Measurements from ENCODE around the gene GHRHR. TPM values are rescaled to one million over a fixed set of nuclear protein-coding genes. Genes with fewer than 3 reads are reported as not detected.

GHRHR gene
- total and polyA plus RNA-seq, 2 of the 4 experiments (the other 2 are of a cell fraction) = not detected

- CTCF ChIA-PET = interaction anchor here (1.0 kb wide), 1 partner anchor 135 kb away, joined by 4 read pairs; no protein-coding TSS in a partner anchor
- BruUV-seq (replicated peaks) = no TSS peak
- H2BK20ac ChIP-seq (ENCODE audit: low read depth, low read length) = no peak overlapping the region
- DNase-seq (no peak), ATAC-seq (ENCODE audit: low read depth) (no peak)
- peaks cover 19% of the 10 kb centered on the region for H3K27me3 ChIP-seq (ENCODE audit: control insufficient read depth, insufficient read depth, low read length)
- H2BK5ac ChIP-seq (ENCODE audit: low read depth, low read length, poor library complexity, severe bottlenecking) = no peak overlapping the region
- H3K36me3 ChIP-seq (ENCODE audit: control insufficient read depth, insufficient read depth, low read length) = no peaks in the 10 kb centered on the region
- H4K91ac ChIP-seq (ENCODE audit: insufficient read depth, low read depth, low read length) = no peak overlapping the region
- H4K5ac ChIP-seq (ENCODE audit: low read depth, low read length) = no peak overlapping the region
- no peak overlapping the region for H2BK15ac ChIP-seq (ENCODE audit: low read depth, low read length)
- intact Hi-C loops (cut with micrococcal nuclease) = no loop called here
- H2AK9ac ChIP-seq (replicated peaks; ENCODE audit: low read depth, low read length, poor library complexity) = no peak overlapping the region
- H3K56ac ChIP-seq (ENCODE audit: extremely low read depth, insufficient read depth, low read length) = no peak overlapping the region
- in situ Hi-C loops (cut with MboI; ENCODE audit: low sequenced_read_pairs) = no loop called here
- no peak overlapping the region for H3K9ac ChIP-seq (ENCODE audit: low read depth, low read length)
- H3K23ac ChIP-seq (ENCODE audit: low read depth, low read length) = no peak overlapping the region
- H3K79me1 ChIP-seq (ENCODE audit: low read depth in 1 of 2, low read length in 2 of 2) = no peaks in the 10 kb centered on the region
- no peak overlapping the region for H3K27ac ChIP-seq (ENCODE audit: insufficient read depth, low read length)
- H2BK120ac ChIP-seq (ENCODE audit: low read depth, low read length) = no peak overlapping the region
- no peak overlapping the region for H3K14ac ChIP-seq (replicated peaks; ENCODE audit: low read depth, low read length)
- TF ChIP-seq CHD1 (IDR thresholded peaks at IDR 0.05; ENCODE audit: low read depth, low read length) = no peak
- TF ChIP-seq, protein P1, sequence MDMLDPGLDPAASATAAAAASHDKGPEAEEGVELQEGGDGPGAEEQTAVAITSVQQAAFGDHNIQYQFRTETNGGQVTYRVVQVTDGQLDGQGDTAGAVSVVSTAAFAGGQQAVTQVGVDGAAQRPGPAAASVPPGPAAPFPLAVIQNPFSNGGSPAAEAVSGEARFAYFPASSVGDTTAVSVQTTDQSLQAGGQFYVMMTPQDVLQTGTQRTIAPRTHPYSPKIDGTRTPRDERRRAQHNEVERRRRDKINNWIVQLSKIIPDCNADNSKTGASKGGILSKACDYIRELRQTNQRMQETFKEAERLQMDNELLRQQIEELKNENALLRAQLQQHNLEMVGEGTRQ (IDR thresholded peaks at IDR 0.05; ENCODE audit: low read depth, low read length) = no peak
- no peak overlapping the region for H3K18ac ChIP-seq (ENCODE audit: low read depth, low read length)
- no peak overlapping the region for H2AFZ ChIP-seq (replicated peaks; ENCODE audit: low read length, poor library complexity)
- H3K4ac ChIP-seq (ENCODE audit: low read depth, low read length) = no peak overlapping the region
- H3K4me3 ChIP-seq (ENCODE audit: insufficient read depth, low read depth, low read length) = no peak overlapping the region
- no peaks in the 10 kb centered on the region for H3K9me3 ChIP-seq (ENCODE audit: control insufficient read depth, insufficient read depth, low read length)
- dilution Hi-C loops (cut with HindIII; ENCODE audit: low sequenced_read_pairs, unreplicated experiment) = no loop called here
- no peaks in the 10 kb centered on the region for H4K20me1 ChIP-seq (ENCODE audit: insufficient read depth, low read length)
- H4K8ac ChIP-seq (ENCODE audit: low read depth in 2 of 2, low read length in 2 of 2) = no peak overlapping the region
- no peaks in the 10 kb centered on the region for H3K9me1 ChIP-seq (ENCODE audit: insufficient read depth, low read length)
- no peaks in the 10 kb centered on the region for H3K4me1 ChIP-seq (ENCODE audit: control insufficient read depth, insufficient read depth, low read length)
- no peak overlapping the region for H2AK5ac ChIP-seq (ENCODE audit: low read depth, low read length)
- H3K4me2 ChIP-seq (ENCODE audit: low read depth, low read length) = no peak overlapping the region
- 14% methylated on average over 1 of the region's 5 CpGs; no CpG with 5 or more reads in 1 of the 2 experiments for whole genome bisulfite sequencing, 2 experiments (ENCODE audit: extremely low coverage in 2 of 2, insufficient read length in 1 of 2)
- POLR2A ChIA-PET (ENCODE audit: unreplicated experiment) = no interaction called here
Measured at GRCh38 chr7:30987936-30988335, 24.2 kb downstream of the GHRHR start.
